ENCODE measurements around the gene LZTS3.

Gene LZTS3

DNA sequence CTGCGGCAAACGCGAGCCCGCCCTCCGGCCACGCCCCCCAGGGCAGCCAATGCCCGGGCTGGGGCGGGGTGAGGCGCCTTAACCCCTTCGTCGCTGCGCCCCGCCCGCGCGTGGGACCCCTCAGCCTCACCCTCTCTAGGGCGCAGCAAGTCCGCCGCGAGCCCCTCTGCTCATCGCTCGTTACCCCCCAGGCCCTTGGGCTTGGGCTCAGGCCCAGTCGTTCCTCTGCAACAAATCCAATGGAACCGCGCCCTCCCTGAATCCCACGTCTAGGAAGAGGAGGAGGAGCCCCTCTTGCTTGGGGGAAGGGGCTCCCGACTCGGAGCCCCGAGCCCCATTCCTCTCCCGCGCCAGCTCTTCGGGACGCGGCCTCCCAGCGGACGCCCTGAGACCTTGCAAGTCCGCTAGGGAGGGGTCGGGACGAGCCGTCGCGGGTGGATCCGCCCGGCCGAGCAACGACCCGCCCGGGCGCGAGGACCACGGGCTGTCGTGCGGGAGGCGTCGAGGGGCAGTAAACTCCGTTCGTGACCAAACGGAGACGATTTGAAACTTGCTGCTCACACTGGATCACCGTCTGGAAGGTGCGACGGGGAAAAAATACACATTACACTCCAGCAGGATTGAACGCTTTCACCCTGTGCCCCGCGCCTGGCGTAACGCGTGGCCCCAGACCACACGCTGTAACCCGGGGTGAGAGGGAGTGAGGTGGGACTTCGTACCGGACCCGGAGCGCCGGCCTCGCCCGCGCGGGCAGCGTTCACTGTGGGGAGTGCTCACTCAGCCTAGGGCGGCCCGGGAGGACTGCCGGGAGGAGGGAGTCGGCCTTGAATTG, 477 bp upstream of the LZTS3 start:
- Histone ChIP-seq H3K4me3 (replicated peaks; ENCODE audit: insufficient read depth, low read length) (peak overlapping the region; percentile 91), H3K27ac (replicated peaks) (no peak overlapping the region), H3K27me3 (ENCODE audit: insufficient read depth, poor library complexity, severe bottlenecking) (peaks cover 7% of the 10 kb centered on the region)
- TF ChIP-seq SPI1 (IDR thresholded peaks at IDR 0.05; ENCODE audit: borderline replicate concordance, low read depth) (no peak), GABPA (IDR thresholded peaks at IDR 0.05; ENCODE audit: low read depth) (no peak), POLR2AphosphoS5 (IDR thresholded peaks at IDR 0.05; ENCODE audit: low read depth) (0 out of 2 replicates have a peak, but pooled peaks have one; percentile 1)
- TF ChIP-seq, protein P1, sequence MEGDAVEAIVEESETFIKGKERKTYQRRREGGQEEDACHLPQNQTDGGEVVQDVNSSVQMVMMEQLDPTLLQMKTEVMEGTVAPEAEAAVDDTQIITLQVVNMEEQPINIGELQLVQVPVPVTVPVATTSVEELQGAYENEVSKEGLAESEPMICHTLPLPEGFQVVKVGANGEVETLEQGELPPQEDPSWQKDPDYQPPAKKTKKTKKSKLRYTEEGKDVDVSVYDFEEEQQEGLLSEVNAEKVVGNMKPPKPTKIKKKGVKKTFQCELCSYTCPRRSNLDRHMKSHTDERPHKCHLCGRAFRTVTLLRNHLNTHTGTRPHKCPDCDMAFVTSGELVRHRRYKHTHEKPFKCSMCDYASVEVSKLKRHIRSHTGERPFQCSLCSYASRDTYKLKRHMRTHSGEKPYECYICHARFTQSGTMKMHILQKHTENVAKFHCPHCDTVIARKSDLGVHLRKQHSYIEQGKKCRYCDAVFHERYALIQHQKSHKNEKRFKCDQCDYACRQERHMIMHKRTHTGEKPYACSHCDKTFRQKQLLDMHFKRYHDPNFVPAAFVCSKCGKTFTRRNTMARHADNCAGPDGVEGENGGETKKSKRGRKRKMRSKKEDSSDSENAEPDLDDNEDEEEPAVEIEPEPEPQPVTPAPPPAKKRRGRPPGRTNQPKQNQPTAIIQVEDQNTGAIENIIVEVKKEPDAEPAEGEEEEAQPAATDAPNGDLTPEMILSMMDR (IDR thresholded peaks at IDR 0.05; ENCODE audit: insufficient read depth, low read length) = no peak
- peak in 1 of 2 experiments; percentile 76 for DNase-seq (ENCODE audit: low read depth in 1 of 2, low spot score in 1 of 2)

DNA sequence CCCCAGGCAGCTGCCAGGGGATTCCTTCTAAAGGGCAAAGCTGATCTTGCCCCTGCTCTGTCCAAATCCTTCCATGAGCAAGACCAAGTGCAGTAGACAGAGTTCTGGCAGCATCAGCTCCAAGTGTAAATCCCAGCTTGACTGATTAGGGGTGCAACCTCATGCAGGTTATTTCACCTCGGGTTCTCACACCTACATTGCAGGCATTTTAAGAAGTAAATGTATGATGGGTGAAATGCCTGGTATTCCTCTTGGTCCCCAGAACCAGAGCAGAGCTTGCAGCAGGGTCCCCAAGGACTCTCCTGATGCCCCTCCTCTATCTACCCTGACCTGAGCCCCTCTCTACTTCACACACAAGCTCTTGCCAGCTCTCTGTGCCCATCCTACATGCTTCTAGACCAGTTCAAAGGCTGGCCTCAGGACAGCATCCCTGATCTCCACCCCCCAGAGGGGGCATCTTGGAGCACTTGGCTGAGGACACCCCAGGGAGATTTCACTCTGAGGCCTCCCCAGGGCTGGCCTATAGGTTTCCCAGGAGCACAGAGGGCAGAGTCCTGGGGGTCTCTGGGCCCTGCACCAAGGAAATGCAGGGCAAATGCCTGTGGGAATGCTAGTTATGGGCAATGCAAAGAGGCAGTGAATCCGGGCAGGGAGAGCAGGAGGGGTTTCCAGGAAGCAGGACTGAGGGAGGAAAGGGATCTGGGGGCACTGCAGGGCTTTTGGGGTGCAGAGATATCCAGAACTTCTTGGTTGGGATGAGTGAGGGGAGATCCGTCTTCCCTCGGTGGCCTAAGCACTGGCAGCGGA, 1.0 kb downstream of the LZTS3 start:
- Histone ChIP-seq H3K27ac (replicated peaks) (no peak overlapping the region), H3K27me3 (ENCODE audit: insufficient read depth, poor library complexity, severe bottlenecking) (peaks cover 15% of the 10 kb centered on the region), H3K4me3 (replicated peaks; ENCODE audit: insufficient read depth, low read length) (no peak overlapping the region)
- TF ChIP-seq GABPA (IDR thresholded peaks at IDR 0.05; ENCODE audit: low read depth) = no peak
- no peak for TF ChIP-seq SPI1 (IDR thresholded peaks at IDR 0.05; ENCODE audit: borderline replicate concordance, low read depth)
- TF ChIP-seq, protein P1 (IDR thresholded peaks at IDR 0.05; ENCODE audit: insufficient read depth, low read length) = no peak
- TF ChIP-seq POLR2AphosphoS5 (IDR thresholded peaks at IDR 0.05; ENCODE audit: low read depth) = no peak
- TF ChIP-seq, protein P2, sequence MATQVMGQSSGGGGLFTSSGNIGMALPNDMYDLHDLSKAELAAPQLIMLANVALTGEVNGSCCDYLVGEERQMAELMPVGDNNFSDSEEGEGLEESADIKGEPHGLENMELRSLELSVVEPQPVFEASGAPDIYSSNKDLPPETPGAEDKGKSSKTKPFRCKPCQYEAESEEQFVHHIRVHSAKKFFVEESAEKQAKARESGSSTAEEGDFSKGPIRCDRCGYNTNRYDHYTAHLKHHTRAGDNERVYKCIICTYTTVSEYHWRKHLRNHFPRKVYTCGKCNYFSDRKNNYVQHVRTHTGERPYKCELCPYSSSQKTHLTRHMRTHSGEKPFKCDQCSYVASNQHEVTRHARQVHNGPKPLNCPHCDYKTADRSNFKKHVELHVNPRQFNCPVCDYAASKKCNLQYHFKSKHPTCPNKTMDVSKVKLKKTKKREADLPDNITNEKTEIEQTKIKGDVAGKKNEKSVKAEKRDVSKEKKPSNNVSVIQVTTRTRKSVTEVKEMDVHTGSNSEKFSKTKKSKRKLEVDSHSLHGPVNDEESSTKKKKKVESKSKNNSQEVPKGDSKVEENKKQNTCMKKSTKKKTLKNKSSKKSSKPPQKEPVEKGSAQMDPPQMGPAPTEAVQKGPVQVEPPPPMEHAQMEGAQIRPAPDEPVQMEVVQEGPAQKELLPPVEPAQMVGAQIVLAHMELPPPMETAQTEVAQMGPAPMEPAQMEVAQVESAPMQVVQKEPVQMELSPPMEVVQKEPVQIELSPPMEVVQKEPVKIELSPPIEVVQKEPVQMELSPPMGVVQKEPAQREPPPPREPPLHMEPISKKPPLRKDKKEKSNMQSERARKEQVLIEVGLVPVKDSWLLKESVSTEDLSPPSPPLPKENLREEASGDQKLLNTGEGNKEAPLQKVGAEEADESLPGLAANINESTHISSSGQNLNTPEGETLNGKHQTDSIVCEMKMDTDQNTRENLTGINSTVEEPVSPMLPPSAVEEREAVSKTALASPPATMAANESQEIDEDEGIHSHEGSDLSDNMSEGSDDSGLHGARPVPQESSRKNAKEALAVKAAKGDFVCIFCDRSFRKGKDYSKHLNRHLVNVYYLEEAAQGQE (IDR thresholded peaks at IDR 0.05; ENCODE audit: insufficient replicate concordance, low read depth) = no peak
- DNase-seq (ENCODE audit: low read depth in 1 of 2, low spot score in 1 of 2) = no peak

DNA sequence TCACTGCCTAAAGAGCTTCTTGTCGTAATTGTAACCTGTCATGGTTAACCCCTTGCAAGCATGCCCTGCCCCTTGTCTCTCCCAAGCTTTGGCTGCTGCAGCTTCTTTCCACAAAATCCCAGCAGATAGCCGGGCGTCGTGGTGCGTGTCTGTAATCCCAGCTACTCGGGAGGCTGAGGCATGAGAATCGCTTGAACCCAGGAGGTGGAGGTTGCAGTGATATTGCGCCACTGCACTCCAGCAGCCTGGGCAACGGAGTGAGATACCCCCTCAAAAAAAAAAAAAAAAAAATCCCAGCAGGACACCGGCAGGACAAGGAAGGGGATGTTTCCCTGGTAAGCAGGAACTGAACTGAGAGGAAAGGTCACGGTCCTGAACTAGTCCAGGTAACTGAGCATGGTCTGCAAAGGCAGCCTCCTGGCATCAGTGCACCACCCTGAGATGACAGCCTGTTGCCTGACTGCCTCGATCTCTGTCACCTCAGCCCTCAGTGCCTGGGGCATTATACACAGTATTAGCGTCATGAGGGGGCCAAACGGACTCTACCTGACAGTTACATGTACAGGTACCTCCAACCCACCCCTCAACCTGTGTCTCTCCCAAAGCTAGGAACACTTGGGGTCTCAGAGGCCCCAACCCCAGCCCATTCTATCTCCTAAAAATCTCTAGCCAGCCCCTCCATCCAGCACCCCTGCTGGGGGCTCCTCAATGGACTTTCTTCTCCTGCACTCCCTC, 1.8 kb downstream of the LZTS3 start:
- DNase-seq (ENCODE audit: low read depth in 1 of 2, low spot score in 1 of 2) = no peak
- Histone ChIP-seq H3K4me3 (replicated peaks; ENCODE audit: insufficient read depth, low read length) (no peak overlapping the region), H3K27ac (replicated peaks) (no peak overlapping the region), H3K27me3 (ENCODE audit: insufficient read depth, poor library complexity, severe bottlenecking) (peaks cover 18% of the 10 kb centered on the region)
- TF ChIP-seq POLR2AphosphoS5 (IDR thresholded peaks at IDR 0.05; ENCODE audit: low read depth) (no peak), GABPA (IDR thresholded peaks at IDR 0.05; ENCODE audit: low read depth) (no peak), SPI1 (IDR thresholded peaks at IDR 0.05; ENCODE audit: borderline replicate concordance, low read depth) (no peak)
- TF ChIP-seq, protein P1 (IDR thresholded peaks at IDR 0.05; ENCODE audit: insufficient read depth, low read length) = no peak
- TF ChIP-seq, protein P2 (IDR thresholded peaks at IDR 0.05; ENCODE audit: insufficient replicate concordance, low read depth) = no peak
